Measurements from ENCODE around the gene NECTIN2.

NECTIN2 gene

GRCh38 chr19:44839276-44839675 lies 6.8 kb upstream of the NECTIN2 start:
- no peaks in the 10 kb centered on the region for H3K4me1 ChIP-seq
- TF ChIP-seq, protein P1, sequence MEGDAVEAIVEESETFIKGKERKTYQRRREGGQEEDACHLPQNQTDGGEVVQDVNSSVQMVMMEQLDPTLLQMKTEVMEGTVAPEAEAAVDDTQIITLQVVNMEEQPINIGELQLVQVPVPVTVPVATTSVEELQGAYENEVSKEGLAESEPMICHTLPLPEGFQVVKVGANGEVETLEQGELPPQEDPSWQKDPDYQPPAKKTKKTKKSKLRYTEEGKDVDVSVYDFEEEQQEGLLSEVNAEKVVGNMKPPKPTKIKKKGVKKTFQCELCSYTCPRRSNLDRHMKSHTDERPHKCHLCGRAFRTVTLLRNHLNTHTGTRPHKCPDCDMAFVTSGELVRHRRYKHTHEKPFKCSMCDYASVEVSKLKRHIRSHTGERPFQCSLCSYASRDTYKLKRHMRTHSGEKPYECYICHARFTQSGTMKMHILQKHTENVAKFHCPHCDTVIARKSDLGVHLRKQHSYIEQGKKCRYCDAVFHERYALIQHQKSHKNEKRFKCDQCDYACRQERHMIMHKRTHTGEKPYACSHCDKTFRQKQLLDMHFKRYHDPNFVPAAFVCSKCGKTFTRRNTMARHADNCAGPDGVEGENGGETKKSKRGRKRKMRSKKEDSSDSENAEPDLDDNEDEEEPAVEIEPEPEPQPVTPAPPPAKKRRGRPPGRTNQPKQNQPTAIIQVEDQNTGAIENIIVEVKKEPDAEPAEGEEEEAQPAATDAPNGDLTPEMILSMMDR (IDR thresholded peaks at IDR 0.05; ENCODE audit: low read depth, low read length) = no peak
- peaks cover 3% of the 10 kb centered on the region for H3K27me3 ChIP-seq
- DNase-seq = no peak
- no peaks in the 10 kb centered on the region for H3K36me3 ChIP-seq
- no peaks in the 10 kb centered on the region for H3K9me3 ChIP-seq
- H3K4me3 ChIP-seq (ENCODE audit: low read depth, low read length) = no peak overlapping the region

GRCh38 chr19:44840811-44841210 lies 5.3 kb upstream of the NECTIN2 start:
- Histone ChIP-seq H3K9me3 (no peaks in the 10 kb centered on the region), H3K36me3 (no peaks in the 10 kb centered on the region), H3K27me3 (no peaks in the 10 kb centered on the region; the same call in 1 of the 2 replicates), H3K4me3 (ENCODE audit: low read depth, low read length) (no peak overlapping the region), H3K4me1 (no peaks in the 10 kb centered on the region)
- TF ChIP-seq, protein P1 (IDR thresholded peaks at IDR 0.05; ENCODE audit: low read depth, low read length) = no peak
- DNase-seq = no peak

GRCh38 chr19:44841231-44841630 lies 4.9 kb upstream of the NECTIN2 start:
- TF ChIP-seq, protein P1 (IDR thresholded peaks at IDR 0.05; ENCODE audit: low read depth, low read length) = no peak
- DNase-seq = no peak
- no peaks in the 10 kb centered on the region for H3K9me3 ChIP-seq
- no peaks in the 10 kb centered on the region for H3K36me3 ChIP-seq
- no peak overlapping the region for H3K4me3 ChIP-seq (ENCODE audit: low read depth, low read length)
- H3K4me1 ChIP-seq = no peaks in the 10 kb centered on the region
- H3K27me3 ChIP-seq = no peaks in the 10 kb centered on the region

GRCh38 chr19:44845286-44845611 lies 848 bp upstream of the NECTIN2 start:
- TF ChIP-seq, protein P1 (IDR thresholded peaks at IDR 0.05; ENCODE audit: low read depth, low read length) = no peak
- Histone ChIP-seq H3K27me3 (peaks cover 9% of the 10 kb centered on the region), H3K4me1 (peaks cover 12% of the 10 kb centered on the region), H3K9me3 (no peaks in the 10 kb centered on the region), H3K4me3 (ENCODE audit: low read depth, low read length) (no peak overlapping the region), H3K36me3 (no peaks in the 10 kb centered on the region)
- DNase-seq = no peak

GRCh38 chr19:44846455-44847143 lies 502 bp downstream of the NECTIN2 start:
- no peak for DNase-seq
- TF ChIP-seq, protein P1 (IDR thresholded peaks at IDR 0.05; ENCODE audit: low read depth, low read length) = no peak
- H3K36me3 ChIP-seq = no peaks in the 10 kb centered on the region
- peaks cover 9% of the 10 kb centered on the region for H3K27me3 ChIP-seq
- H3K4me1 ChIP-seq = peaks cover 24% of the 10 kb centered on the region
- no peaks in the 10 kb centered on the region for H3K9me3 ChIP-seq
- H3K4me3 ChIP-seq (ENCODE audit: low read depth, low read length) = peak overlapping the region; percentile 71

DNA sequence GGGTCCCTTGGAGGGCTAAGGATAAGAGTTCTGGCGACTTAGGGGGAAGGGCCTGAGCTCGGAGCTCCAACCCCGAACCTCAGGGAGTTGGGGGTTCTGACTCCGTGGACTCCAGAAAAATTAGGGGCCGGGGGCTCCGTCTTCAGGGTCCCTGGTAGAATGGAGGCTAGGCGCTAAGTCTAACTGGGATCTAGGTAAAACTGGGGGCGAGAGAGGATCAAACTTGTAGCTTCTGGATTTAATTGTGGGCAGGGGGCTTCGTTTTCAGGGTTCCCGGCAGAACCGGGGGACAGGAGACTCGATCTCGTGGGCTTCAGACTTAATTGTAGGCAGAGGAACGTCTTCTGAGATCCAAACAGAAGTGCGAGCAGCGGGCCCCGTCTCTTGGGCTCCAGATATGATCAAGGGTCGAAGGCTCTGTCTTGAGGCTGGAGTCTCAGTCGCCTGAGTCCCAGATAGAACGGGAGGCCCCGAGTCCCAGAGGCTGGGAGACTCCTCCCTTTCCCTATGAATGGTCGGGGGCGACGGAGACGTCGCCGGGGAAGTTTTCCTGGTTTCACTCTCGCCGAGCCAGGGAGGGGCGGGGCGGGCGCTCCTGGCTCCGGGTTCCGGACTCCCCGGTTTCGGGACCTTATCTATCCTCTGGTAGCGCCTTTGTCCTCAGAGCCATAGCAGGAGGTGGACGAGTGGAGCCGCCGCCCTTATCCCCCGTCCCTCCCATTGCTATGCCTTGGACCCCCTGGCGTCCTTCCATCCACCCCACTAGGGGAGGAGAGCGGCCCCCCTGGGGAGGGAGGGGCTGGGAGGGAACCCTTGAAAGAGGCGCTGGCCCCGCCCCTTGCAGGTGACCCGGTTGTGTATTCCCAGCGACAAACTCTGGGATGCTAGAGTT lies 1.3 kb downstream of the NECTIN2 start:
- peak overlapping the region; percentile 71 for H3K4me3 ChIP-seq (ENCODE audit: low read depth, low read length)
- H3K4me1 ChIP-seq = peaks cover 24% of the 10 kb centered on the region
- H3K36me3 ChIP-seq = no peaks in the 10 kb centered on the region
- TF ChIP-seq, protein P1 (IDR thresholded peaks at IDR 0.05; ENCODE audit: low read depth, low read length) = no peak
- DNase-seq = peak; percentile 32
- H3K9me3 ChIP-seq = no peaks in the 10 kb centered on the region
- peaks cover 9% of the 10 kb centered on the region for H3K27me3 ChIP-seq

Data from BE2C (cell line).